GM12878 (cell line): ENCODE measurements around the gene ARPC1A. TPM values are rescaled to one million over a fixed set of nuclear protein-coding genes. Genes with fewer than 3 reads are reported as not detected.
A peak's percentile ranks its signal among the peaks of the same experiment; 100 is the strongest.

Experiments used
- ATAC-seq: fragments of 200-7000 bp; cut with Tn5 transposase; 3 replicates; pipeline ENCODE4 v1.9.1; 2020; ENCODE audit warnings: mild to moderate bottlenecking, moderate library complexity
- BruUV-seq: library from RNA; stranded (reverse); fragments of 400-500 nt; replicated peaks from 2 replicates; lab custom pipeline; 2021; lab: Mats Ljungman, UMichigan
- CTCF ChIA-PET: fragments of 300-600 bp; sonication (Branson Sonifier 250); formaldehyde crosslinking; extraction: SDS; loops from one replicate; lab custom pipeline; 2021; ENCODE audit warnings: inconsistent platforms; lab: Yijun Ruan, JAX
- POLR2A ChIA-PET: fragments of 350-600 bp; formaldehyde crosslinking; extraction: SDS; loops from one replicate; lab custom pipeline; 2021; ENCODE audit warnings: inconsistent platforms; lab: Charles Lee
- RAD21 ChIA-PET: fragments of 300-600 bp; sonication (Branson Sonifier 250); formaldehyde crosslinking; loops from one replicate; lab custom pipeline; 2023; ENCODE audit warnings: antibody characterized with exemption; ENCODE audit not compliant: unreplicated experiment; lab: Charles Lee
- SMC1A ChIA-PET: fragments of 300-600 bp; sonication (Branson Sonifier 250); formaldehyde crosslinking; loops from one replicate; lab custom pipeline; 2023; ENCODE audit not compliant: unreplicated experiment, uncharacterized antibody; lab: Charles Lee
- DNase-seq: peaks from one replicate; pipeline ENCODE4 v3.0.0-alpha.2; 2011; ENCODE audit warnings: low read depth, low spot score
- FAIRE-seq: peaks from 3 replicates; lab custom pipeline; 2011; peaks lifted over from hg19 to GRCh38; lab: Jason Lieb, UNC
- H2AFZ ChIP-seq: 2 replicates; pipeline ENCODE4 v1.6.0; 2011; ENCODE audit warnings: low read depth, low read length, control low read depth; ENCODE audit not compliant: control insufficient read depth
- H3K27ac ChIP-seq: 2 replicates; pipeline ENCODE4 v1.5.1; 2011; ENCODE audit warnings: control low read depth; ENCODE audit not compliant: control insufficient read depth, insufficient read depth
- H3K27me3 ChIP-seq, 2 experiments: replicated peaks in 1 of 2; 2 replicates each; pipeline versions ENCODE4 v1.6.0 to v1.6.1; 2011; ENCODE audit warnings: low read length in 1 of 2; ENCODE audit not compliant: control insufficient read depth in 2 of 2, insufficient read depth in 2 of 2
- H3K36me3 ChIP-seq, 2 experiments: 2 replicates each; pipeline ENCODE4 v1.5.1; 2011; ENCODE audit warnings: low read length in 1 of 2; ENCODE audit not compliant: control insufficient read depth in 2 of 2, insufficient read depth in 2 of 2
- H3K4me1 ChIP-seq: 2 replicates; pipeline ENCODE4 v1.6.1; 2011; ENCODE audit warnings: mild to moderate bottlenecking, low read length, moderate library complexity, mixed read lengths; ENCODE audit not compliant: control insufficient read depth, insufficient read depth
- H3K4me2 ChIP-seq: 2 replicates; pipeline ENCODE4 v1.6.0; 2011; ENCODE audit warnings: control low read depth; ENCODE audit not compliant: control insufficient read depth, insufficient read depth
- H3K4me3 ChIP-seq: fragments of 200-600 bp; sonication (generic); 2 replicates; pipeline ENCODE4 v1.5.1; 2016
- H3K79me2 ChIP-seq: 2 replicates; pipeline ENCODE4 v1.6.0; 2011; ENCODE audit warnings: low read length; ENCODE audit not compliant: control insufficient read depth, insufficient read depth
- H3K9ac ChIP-seq: 2 replicates; pipeline ENCODE4 v1.8.0; 2011; ENCODE audit warnings: low read length, control low read depth, mixed read lengths; ENCODE audit not compliant: control insufficient read depth, insufficient read depth
- H3K9me3 ChIP-seq: replicated peaks from 3 replicates; pipeline ENCODE4 v1.5.1; 2011; ENCODE audit warnings: mild to moderate bottlenecking, low read length; ENCODE audit not compliant: control insufficient read depth, insufficient read depth
- H4K20me1 ChIP-seq: 2 replicates; pipeline ENCODE4 v1.6.0; 2011; ENCODE audit not compliant: control insufficient read depth, insufficient read depth
- CBFB ChIP-seq: IDR thresholded peaks from 2 replicates; pipeline ENCODE4 v1.6.1; 2016; ENCODE audit warnings: antibody characterized with exemption, low read depth
- FOS ChIP-seq: IDR thresholded peaks from 3 replicates; pipeline ENCODE4 v1.6.1; 2011; ENCODE audit warnings: borderline replicate concordance; ENCODE audit not compliant: insufficient read length; ENCODE audit errors: extremely low read depth
- HDAC6 ChIP-seq: fragments of 200-600 bp; sonication (generic); IDR thresholded peaks from one replicate; pipeline ENCODE4 v1.8.0; 2017; ENCODE audit warnings: antibody characterized with exemption; ENCODE audit not compliant: unreplicated experiment
- IKZF2 ChIP-seq, 2 experiments: fragments of 450-650 bp; IDR thresholded peaks; 2 replicates each; pipeline ENCODE4 v1.6.1; 2017; ENCODE audit warnings: mild to moderate bottlenecking in 2 of 2, moderate library complexity in 2 of 2
- RFX5 ChIP-seq: IDR thresholded peaks from 2 replicates; pipeline ENCODE4 v1.6.1; 2011; ENCODE audit warnings: low read depth, low read length, improper control_type of control experiment
- SREBF1 ChIP-seq: IDR thresholded peaks from 2 replicates; pipeline ENCODE4 v1.6.1; 2012; ENCODE audit warnings: mild to moderate bottlenecking, low read length
- WGBS: methylation state at CpG from one replicate; pipeline ENCODE4 v1.1.6; 2016; ENCODE audit warnings: low lambda C conversion rate; ENCODE audit not compliant: insufficient replicate concordance, insufficient coverage; ENCODE audit errors: missing lambda C conversion rate; 5-methylcytosine and 5-hydroxymethylcytosine counted together
- in situ Hi-C: fragments of 300-500 bp; cut with MboI; formaldehyde crosslinking; loops from 9 replicates; pipeline ENCODE4 v1.14.3; 2018; ENCODE audit warnings: mixed read lengths
- intact Hi-C: fragments of 100-400 bp; cut with micrococcal nuclease; formaldehyde crosslinking; loops from one replicate; pipeline ENCODE4 v1.14.2; 2022; ENCODE audit not compliant: unreplicated experiment
- polyA plus RNA-seq, 11 experiments: library from polyadenylated mRNA; depleted of rRNA in 4 of 11; unstranded in 6 of 11; stranded (reverse) in 5 of 11; fragments of >200 nt; fragmentation: Nextera tagmentation in 4 of 11; fragmentation: Illumina TruSeq in 1 of 11; extraction: Ambion mirVana in 4 of 11; extraction: Trizol in 1 of 11; gene quantifications; 1 replicate in 1 of 11; 2 replicates in 10 of 11; pipeline versions ENCODE4 v1.2.1 to v1.2.3, GENCODE V29; 2011 to 2016; ENCODE audit warnings: inconsistent platforms in 2 of 11, missing spikeins in 2 of 11, low read depth in 1 of 11
- total RNA-seq, 4 experiments: library from RNA; depleted of rRNA in 3 of 4; stranded (reverse); fragments of >200 nt in 3 of 4; fragmentation: Illumina TruSeq in 1 of 4; extraction: Trizol in 1 of 4; gene quantifications; 2 replicates each; pipeline versions ENCODE4 v1.2.1 to v1.2.3, GENCODE V29; 2013 to 2021

Gene ARPC1A
- total and polyA plus RNA-seq, 10 of the 15 experiments (the other 5 are each of a cell fraction or from before 2014, with no cell fraction given) = 42.3 to 152 (median 72.1) TPM

DNA sequence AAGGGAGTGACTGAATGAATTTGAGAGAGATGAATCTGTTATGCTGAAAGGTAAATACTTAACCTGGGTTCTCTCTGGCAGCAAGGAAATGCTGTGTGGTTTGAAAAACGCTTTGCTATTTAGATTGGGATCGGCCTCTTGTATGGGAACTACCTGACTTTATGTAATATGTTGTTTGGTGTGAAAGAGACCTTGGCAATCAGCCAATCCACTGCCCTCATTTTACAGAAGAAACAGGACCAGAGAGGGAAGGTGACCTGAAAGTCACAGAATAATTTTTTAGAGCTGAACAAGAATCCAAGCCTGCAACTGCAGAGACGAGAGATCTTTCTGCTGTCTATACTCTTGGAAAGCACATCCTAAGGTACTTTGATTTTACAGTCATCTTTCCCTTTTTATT lies 84.1 kb downstream of the ARPC1A start (continued):
- TF ChIP-seq RFX5 = no peak

DNA sequence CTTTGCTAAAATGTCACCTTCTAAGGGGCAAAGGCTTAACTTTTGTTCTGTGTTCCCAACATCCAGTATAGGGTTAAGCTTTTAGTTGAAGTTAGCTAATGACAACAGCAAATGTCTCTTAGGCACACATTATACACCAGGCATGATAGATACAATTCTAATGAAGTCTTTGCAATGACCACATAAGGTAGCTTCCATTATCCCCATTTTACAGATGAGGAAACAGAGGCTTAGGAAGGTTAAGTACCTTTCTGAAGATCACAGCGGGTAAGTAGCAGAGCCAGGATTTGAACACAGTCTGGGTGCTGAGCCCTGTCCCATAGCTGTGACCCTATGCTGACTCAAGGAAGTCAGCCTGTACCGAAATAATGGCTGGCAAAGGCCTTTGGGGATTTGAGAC lies 84.9 kb downstream of the ARPC1A start:
- Histone ChIP-seq H4K20me1 (no peaks in the 10 kb centered on the region), H3K79me2 (peaks cover 57% of the 10 kb centered on the region), H3K27me3 (no peaks in the 10 kb centered on the region), H3K9me3 (no peaks in the 10 kb centered on the region), H3K27ac (no peak overlapping the region), H3K4me2 (peak overlapping the region; percentile 58), H3K4me3 (peak overlapping the region; percentile 100; the same call in 1 of the 2 replicates), H3K4me1 (peaks cover 12% of the 10 kb centered on the region), H2AFZ (no peak overlapping the region), H3K9ac (no peak overlapping the region), H3K36me3 (peaks cover 7 to 24% of the 10 kb centered on the region in 2 experiments)
- TF ChIP-seq CBFB (no peak), FOS (no peak), SREBF1 (no peak), HDAC6 (no peak), IKZF2 (IDR thresholded peaks at IDR 0.05) (no peak)
- FAIRE-seq (no peak), ATAC-seq (no peak), DNase-seq (no peak)
- in situ Hi-C loops (no loop called here), intact Hi-C loops (no loop called here)
- BruUV-seq = no TSS peak
- CTCF ChIA-PET = no interaction called here
- SMC1A ChIA-PET = no interaction called here
- POLR2A ChIA-PET = interaction anchor here (0.7 to 4.9 kb wide), 2 partner anchors 31 to 35 kb away, joined by 3 to 51 read pairs; no protein-coding TSS in a partner anchor
- RAD21 ChIA-PET = interaction anchor here (2.7 kb wide), 1 partner anchor 27 kb away, joined by 8 read pairs; the partner anchor contains the start of genes CPSF4 and PTCD1
- WGBS = 100% methylated on average over 2 of the region's 2 CpGs
